Kidney (tissue), 14 donors: ENCODE results near the gene MRPL44. TPM values are rescaled to one million over a fixed set of nuclear protein-coding genes. Genes with fewer than 3 reads are reported as not detected.
A peak's percentile ranks its signal among the peaks of the same experiment; 100 is the strongest.

Experiments
- DNase-seq, 5 donors: peaks; one replicate each; pipeline ENCODE4 v3.0.0-alpha.2; 2013 to 2020
- FAIRE-seq: peaks from 2 replicates; lab custom pipeline; 2012; peaks lifted over from hg19 to GRCh38; lab: Jason Lieb, UNC
- H3K27ac ChIP-seq, 2 donors: one replicate each; pipeline ENCODE4 v1.7.0; 2013; ENCODE audit warnings: low read depth in 2 of 2, low read length in 2 of 2, inconsistent platforms in 1 of 2
- H3K27me3 ChIP-seq: one replicate; pipeline ENCODE4 v1.7.1; 2013; ENCODE audit warnings: low read length, inconsistent platforms; ENCODE audit not compliant: control insufficient read depth, insufficient read depth
- H3K36me3 ChIP-seq, 3 donors: one replicate each; pipeline versions ENCODE4 v1.7.0 to v1.7.1; 2013; ENCODE audit warnings: low read length in 3 of 3, control low read depth in 1 of 3, inconsistent platforms in 1 of 3; ENCODE audit not compliant: insufficient read depth in 3 of 3, control insufficient read depth in 2 of 3
- H3K4me1 ChIP-seq, 3 donors: one replicate each; pipeline versions ENCODE4 v1.7.0 to v1.7.1; 2013; ENCODE audit warnings: low read length in 3 of 3, inconsistent platforms in 1 of 3, low read depth in 1 of 3; ENCODE audit not compliant: control insufficient read depth in 2 of 3, insufficient read depth in 2 of 3
- H3K4me3 ChIP-seq, 3 donors: one replicate each; pipeline versions ENCODE4 v1.7.0 to v1.8.1; 2013; ENCODE audit warnings: low read length in 3 of 3, control low read depth in 1 of 3, inconsistent platforms in 1 of 3
- H3K9ac ChIP-seq, 3 donors: one replicate each; pipeline versions ENCODE4 v1.7.0 to v1.7.1; 2013; ENCODE audit warnings: low read length in 3 of 3, control low read depth in 1 of 3, inconsistent platforms in 1 of 3
- H3K9me3 ChIP-seq, 3 donors: one replicate each; pipeline versions ENCODE4 v1.7.0 to v1.7.1; 2013; ENCODE audit warnings: low read length in 3 of 3, control low read depth in 1 of 3, inconsistent platforms in 1 of 3; ENCODE audit not compliant: control insufficient read depth in 2 of 3, insufficient read depth in 1 of 3
- intact Hi-C: fragments of 100-400 bp; cut with DNase I; formaldehyde crosslinking; loops from one replicate; pipeline ENCODE4 v1.11.1; 2022
- polyA plus RNA-seq: library from polyadenylated mRNA; stranded (reverse); fragments of 350-450 nt; fragmentation: Illumina TruSeq; extraction: RNeasy Lipid Tissue Mini Kit (QIAGEN cat#74804); gene quantifications from one replicate; pipeline ENCODE4 v1.2.3, GENCODE V29; 2014; ENCODE audit warnings: low read depth, low replicate concordance; ENCODE audit not compliant: insufficient read depth
- total RNA-seq: library from RNA; stranded (reverse); fragmentation: NEBNext Ultra II Directional; extraction: Animal tissue kit (Norgen Biotek cat#: 25700); gene quantifications from one replicate; pipeline ENCODE4 v1.2.1, GENCODE V29; 2021
- TF ChIP-seq, protein P1 (sequence below): IDR thresholded peaks from 3 replicates; pipeline ENCODE4 v1.5.1; 2012; ENCODE audit warnings: mild to moderate bottlenecking, moderate library complexity, borderline replicate concordance; ENCODE audit not compliant: insufficient read depth; ENCODE audit errors: extremely low read depth
- donor health status: control.
- donor health status: control.
- donor health status: control.
- donor health status: control.
- donor health status: control.
- donor health status: DM: yes; HTN: yes; CAD: no.
- donor health status: Normal renal cell carcinoma (clear cell type).

The MRPL44 gene
- total and polyA plus RNA-seq, 2 donors from 2014 or later = 24.2 to 52.7 TPM

- peaks cover 0 to 7% (median 0%) of the 10 kb centered on the region in 3 donors for H3K9me3 ChIP-seq
- peaks cover 0 to 8% (median 4%) of the 10 kb centered on the region in 3 donors for H3K4me1 ChIP-seq
- intact Hi-C loops = no loop called here
- DNase-seq = no peak
- FAIRE-seq = no peak
- H3K4me3 ChIP-seq = no peak overlapping the region
- TF ChIP-seq, protein P1, sequence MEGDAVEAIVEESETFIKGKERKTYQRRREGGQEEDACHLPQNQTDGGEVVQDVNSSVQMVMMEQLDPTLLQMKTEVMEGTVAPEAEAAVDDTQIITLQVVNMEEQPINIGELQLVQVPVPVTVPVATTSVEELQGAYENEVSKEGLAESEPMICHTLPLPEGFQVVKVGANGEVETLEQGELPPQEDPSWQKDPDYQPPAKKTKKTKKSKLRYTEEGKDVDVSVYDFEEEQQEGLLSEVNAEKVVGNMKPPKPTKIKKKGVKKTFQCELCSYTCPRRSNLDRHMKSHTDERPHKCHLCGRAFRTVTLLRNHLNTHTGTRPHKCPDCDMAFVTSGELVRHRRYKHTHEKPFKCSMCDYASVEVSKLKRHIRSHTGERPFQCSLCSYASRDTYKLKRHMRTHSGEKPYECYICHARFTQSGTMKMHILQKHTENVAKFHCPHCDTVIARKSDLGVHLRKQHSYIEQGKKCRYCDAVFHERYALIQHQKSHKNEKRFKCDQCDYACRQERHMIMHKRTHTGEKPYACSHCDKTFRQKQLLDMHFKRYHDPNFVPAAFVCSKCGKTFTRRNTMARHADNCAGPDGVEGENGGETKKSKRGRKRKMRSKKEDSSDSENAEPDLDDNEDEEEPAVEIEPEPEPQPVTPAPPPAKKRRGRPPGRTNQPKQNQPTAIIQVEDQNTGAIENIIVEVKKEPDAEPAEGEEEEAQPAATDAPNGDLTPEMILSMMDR = no peak
- no peak overlapping the region for H3K27ac ChIP-seq
- H3K9ac ChIP-seq = no peak overlapping the region
- no peaks in the 10 kb centered on the region for H3K36me3 ChIP-seq
- no peaks in the 10 kb centered on the region for H3K27me3 ChIP-seq
These were observed 28.9 kb upstream of the MRPL44 start for GRCh38 chr2:223928113-223929006.

DNA sequence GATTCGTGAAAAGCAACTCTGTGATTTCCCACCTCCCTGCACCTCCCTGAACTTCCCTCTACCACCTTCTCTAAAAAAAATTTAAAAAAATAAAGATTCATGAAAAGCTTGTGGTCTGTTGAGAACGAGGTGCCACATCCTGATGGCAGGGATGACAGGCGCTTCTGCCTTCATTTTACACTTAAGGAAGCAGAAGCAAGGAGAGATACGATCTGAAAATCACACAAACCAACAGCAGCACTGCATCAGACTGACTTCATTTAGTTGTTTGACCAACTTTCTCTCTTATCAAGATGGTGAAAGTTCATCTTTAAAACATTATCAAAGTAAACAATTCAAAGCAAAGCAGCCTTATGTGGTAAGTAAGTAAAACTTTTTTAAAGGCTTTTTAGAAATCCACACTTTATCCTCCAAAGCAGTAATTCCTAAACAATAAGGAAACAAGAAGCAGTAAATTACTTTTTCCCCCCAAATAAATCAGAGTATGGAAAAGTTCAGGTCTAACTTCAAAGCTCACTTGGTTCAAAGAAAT is 27.6 kb upstream of the MRPL44 start:
- Histone ChIP-seq H3K27ac (no peak overlapping the region), H3K9ac (no peak overlapping the region), H3K27me3 (no peaks in the 10 kb centered on the region), H3K4me1 (peaks cover 0 to 8% (median 4%) of the 10 kb centered on the region in 3 donors), H3K36me3 (no peaks in the 10 kb centered on the region), H3K4me3 (no peak overlapping the region), H3K9me3 (peaks cover 0 to 7% (median 0%) of the 10 kb centered on the region in 3 donors)
- intact Hi-C loops = no loop called here
- DNase-seq (no peak), FAIRE-seq (no peak)
- TF ChIP-seq, protein P1 = no peak

DNA sequence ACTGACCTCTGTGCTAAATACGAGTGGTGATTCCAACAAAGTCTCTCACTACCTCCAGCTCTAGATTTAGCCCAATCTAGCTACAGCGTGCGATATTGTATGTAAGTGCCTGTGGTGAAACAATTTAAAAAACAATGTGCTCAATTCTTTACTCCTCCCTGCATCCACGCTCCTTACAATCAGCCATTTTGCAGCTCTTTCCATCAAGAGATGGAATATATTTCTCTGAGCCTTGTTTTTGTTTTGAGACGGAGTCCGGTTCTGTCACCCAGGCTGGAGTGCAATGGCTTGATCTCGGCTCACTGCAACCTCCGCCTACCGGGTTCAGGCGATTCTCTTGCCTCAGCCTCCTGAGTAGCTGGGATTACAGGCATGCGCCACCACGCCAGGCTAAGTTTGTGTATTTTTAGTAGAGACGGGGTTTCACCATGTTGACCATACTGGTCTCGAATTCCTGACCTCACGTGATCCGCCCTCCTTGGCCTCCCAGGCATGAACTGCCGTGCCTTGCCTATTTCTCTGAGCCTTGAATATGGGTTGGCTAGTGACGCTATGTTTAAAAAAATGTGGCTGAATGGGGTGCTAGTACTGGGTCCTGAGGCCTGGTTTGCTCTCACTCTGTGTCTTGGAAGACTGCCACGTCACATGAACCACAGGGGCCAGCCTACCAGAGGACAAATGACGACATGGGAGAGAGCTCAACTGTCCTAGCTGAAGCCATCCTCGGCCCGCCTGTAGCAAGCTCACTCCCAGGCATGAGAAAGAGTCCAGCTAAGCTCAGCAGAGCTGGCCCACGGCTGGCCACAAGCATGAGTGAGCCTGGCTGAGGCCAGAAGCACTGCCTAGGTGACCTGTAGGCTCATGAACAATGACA is 26.9 kb upstream of the MRPL44 start:
- H3K27ac ChIP-seq = peak overlapping the region in 1 of 2 donors; percentile 47
- DNase-seq (peak in 1 of 5 donors; percentile 88), FAIRE-seq (no peak)
- H3K36me3 ChIP-seq = no peaks in the 10 kb centered on the region
- peaks cover 0 to 8% (median 4%) of the 10 kb centered on the region in 3 donors for H3K4me1 ChIP-seq
- intact Hi-C loops = no loop called here
- H3K4me3 ChIP-seq = no peak overlapping the region
- no peaks in the 10 kb centered on the region for H3K27me3 ChIP-seq
- no peak overlapping the region for H3K9ac ChIP-seq
- H3K9me3 ChIP-seq = peaks cover 0 to 7% (median 0%) of the 10 kb centered on the region in 3 donors
- TF ChIP-seq, protein P1 = no peak
